ENCODE results near the gene DYNLL2. TPM values are rescaled to one million over a fixed set of nuclear protein-coding genes. Genes with fewer than 3 reads are reported as not detected.

Gene DYNLL2
- total RNA-seq (2022; extraction: Qiagen RNA extraction) = 20.0 to 24.3 TPM (median 22.6 TPM) in 5 replicates

GRCh38 chr17:58082870-58083490 lies at the start of gene DYNLL2:
Gene DYNLL2 (plus strand): TSS chr17:58083419. CDS start chr17:58087091, 3,672 bp downstream.

Other genes with a start within 250 kb of the DYNLL2 start
- 166 to 259 TPM (median 173 TPM) in 5 replicates for gene MRPS23, start 233.4 kb upstream of the DYNLL2 start, total RNA-seq (2022; extraction: Qiagen RNA extraction)
- 48.2 to 60.2 TPM (median 50.5 TPM) in 5 replicates for gene CUEDC1, start 128.0 kb upstream of the DYNLL2 start, total RNA-seq (2022; extraction: Qiagen RNA extraction)
- gene VEZF1, start 95.2 kb upstream of the DYNLL2 start, total RNA-seq (2022; extraction: Qiagen RNA extraction) = 42.5 to 50.3 TPM (median 47.3 TPM) in 5 replicates
- gene SRSF1, start 76.2 kb upstream of the DYNLL2 start, total RNA-seq (2022; extraction: Qiagen RNA extraction) = 220 to 272 TPM (median 241 TPM) in 5 replicates
- gene OR4D1, start 65.0 kb downstream of the DYNLL2 start, total RNA-seq (2022; extraction: Qiagen RNA extraction) = 0.02 to 0.03 TPM in 2 of 5 replicates, not detected in the others
- gene OR4D2, start 83.6 kb downstream of the DYNLL2 start, total RNA-seq (2022; extraction: Qiagen RNA extraction) = not detected in 5 replicates
- 0.03 TPM in 1 of 5 replicates, not detected in the others for gene EPX, start 109.3 kb downstream of the DYNLL2 start, total RNA-seq (2022; extraction: Qiagen RNA extraction)
- gene MKS1, start 135.8 kb downstream of the DYNLL2 start, total RNA-seq (2022; extraction: Qiagen RNA extraction) = 9.7 to 11.7 TPM (median 11.4 TPM) in 5 replicates
- 0.06 to 0.10 TPM (median 0.08 TPM) in 4 of 5 replicates, not detected in the other for gene LPO, start 155.2 kb downstream of the DYNLL2 start, total RNA-seq (2022; extraction: Qiagen RNA extraction)
- not detected in 5 replicates for gene MPO, start 197.5 kb downstream of the DYNLL2 start, total RNA-seq (2022; extraction: Qiagen RNA extraction)
- gene TSPOAP1, start 245.4 kb downstream of the DYNLL2 start, total RNA-seq (2022; extraction: Qiagen RNA extraction) = not detected in 5 replicates